Transverse colon (tissue), 4 donors: ENCODE measurements around the gene LMO1. TPM values are rescaled to one million over a fixed set of nuclear protein-coding genes. Genes with fewer than 3 reads are reported as not detected.

Experiments
- DNase-seq: peaks from one replicate; pipeline ENCODE4 v3.0.0-alpha.2; 2019
- H3K27ac ChIP-seq, 4 donors: fragments of 200-600 bp; sonication (generic); 2 replicates each; pipeline ENCODE4 v1.5.1; 2016 to 2018; ENCODE audit warnings: inconsistent platforms in 4 of 4
- H3K27me3 ChIP-seq: fragments of 200-600 bp; sonication (generic); 2 replicates; pipeline ENCODE4 v1.5.1; 2017; ENCODE audit warnings: inconsistent platforms
- H3K36me3 ChIP-seq, 4 donors: fragments of 200-600 bp; sonication (generic); 2 replicates each; pipeline ENCODE4 v1.5.1; 2017 to 2019; ENCODE audit warnings: inconsistent platforms in 4 of 4
- H3K4me1 ChIP-seq, 4 donors: fragments of 200-600 bp; sonication (generic); 2 replicates each; pipeline ENCODE4 v1.5.1; 2017 to 2020; ENCODE audit warnings: inconsistent platforms in 4 of 4
- H3K4me3 ChIP-seq, 4 donors: fragments of 200-600 bp; sonication (generic); 1 replicate in 1 of 4; 2 replicates in 3 of 4; pipeline versions ENCODE4 v1.5.1 to v1.6.1; 2017 to 2019; ENCODE audit warnings: inconsistent platforms in 4 of 4
- H3K9me3 ChIP-seq, 2 donors: fragments of 200-600 bp; sonication (generic); 2 replicates each; pipeline ENCODE4 v1.5.1; 2017 to 2019; ENCODE audit warnings: inconsistent platforms in 2 of 2
- CTCF ChIP-seq, 5 experiments: fragments of 200-600 bp in 3 of 5; fragments of 450-650 bp in 2 of 5; sonication (generic) in 3 of 5; IDR thresholded peaks; 1 replicate in 2 of 5; 2 replicates in 3 of 5; pipeline ENCODE4 v1.5.1; 2016 to 2017; ENCODE audit warnings: antibody characterized with exemption in 5 of 5, inconsistent platforms in 3 of 5, mild to moderate bottlenecking in 2 of 5, moderate library complexity in 1 of 5
- EP300 ChIP-seq: sonication (generic); formaldehyde crosslinking; IDR thresholded peaks from one replicate; pipeline ENCODE4 v1.6.1; 2017; ENCODE audit warnings: antibody characterized with exemption, low read depth
- POLR2A ChIP-seq: fragments of 450-650 bp; IDR thresholded peaks from one replicate; pipeline ENCODE4 v1.6.1; 2016; ENCODE audit warnings: antibody characterized with exemption, mild to moderate bottlenecking, moderate library complexity
- POLR2AphosphoS5 ChIP-seq, 3 donors: sonication (generic); formaldehyde crosslinking; IDR thresholded peaks; one replicate each; pipeline ENCODE4 v1.6.1; 2016; ENCODE audit warnings: antibody characterized with exemption in 3 of 3
- WGBS, 2 donors: methylation state at CpG; one replicate each; pipeline ENCODE4 v1.1.5; 2018; ENCODE audit warnings: low coverage in 1 of 2; 5-methylcytosine and 5-hydroxymethylcytosine counted together
- in situ Hi-C, 4 donors: fragments of 200-750 bp; cut with MboI; loops; one replicate each; pipeline versions ENCODE4 v1.15.0 to v1.15.1; 2017; ENCODE audit warnings: low sequenced_read_pairs in 3 of 4, low pct_ligation_motif_present in 1 of 4, low pct_unique_long_range_greater_than_20kb in 1 of 4
- intact Hi-C: fragments of 100-400 bp; cut with DNase I; formaldehyde crosslinking; loops from one replicate; pipeline ENCODE4 v1.15.1; 2023; ENCODE audit warnings: low total_unique reads
- total RNA-seq, 4 donors: library from RNA; depleted of rRNA; stranded (reverse); fragments of >200 nt; gene quantifications; one replicate each; pipeline ENCODE4 v1.1.0, GENCODE V29; 2016

The LMO1 gene
- total RNA-seq, 4 donors from 2014 or later = not detected

DNA sequence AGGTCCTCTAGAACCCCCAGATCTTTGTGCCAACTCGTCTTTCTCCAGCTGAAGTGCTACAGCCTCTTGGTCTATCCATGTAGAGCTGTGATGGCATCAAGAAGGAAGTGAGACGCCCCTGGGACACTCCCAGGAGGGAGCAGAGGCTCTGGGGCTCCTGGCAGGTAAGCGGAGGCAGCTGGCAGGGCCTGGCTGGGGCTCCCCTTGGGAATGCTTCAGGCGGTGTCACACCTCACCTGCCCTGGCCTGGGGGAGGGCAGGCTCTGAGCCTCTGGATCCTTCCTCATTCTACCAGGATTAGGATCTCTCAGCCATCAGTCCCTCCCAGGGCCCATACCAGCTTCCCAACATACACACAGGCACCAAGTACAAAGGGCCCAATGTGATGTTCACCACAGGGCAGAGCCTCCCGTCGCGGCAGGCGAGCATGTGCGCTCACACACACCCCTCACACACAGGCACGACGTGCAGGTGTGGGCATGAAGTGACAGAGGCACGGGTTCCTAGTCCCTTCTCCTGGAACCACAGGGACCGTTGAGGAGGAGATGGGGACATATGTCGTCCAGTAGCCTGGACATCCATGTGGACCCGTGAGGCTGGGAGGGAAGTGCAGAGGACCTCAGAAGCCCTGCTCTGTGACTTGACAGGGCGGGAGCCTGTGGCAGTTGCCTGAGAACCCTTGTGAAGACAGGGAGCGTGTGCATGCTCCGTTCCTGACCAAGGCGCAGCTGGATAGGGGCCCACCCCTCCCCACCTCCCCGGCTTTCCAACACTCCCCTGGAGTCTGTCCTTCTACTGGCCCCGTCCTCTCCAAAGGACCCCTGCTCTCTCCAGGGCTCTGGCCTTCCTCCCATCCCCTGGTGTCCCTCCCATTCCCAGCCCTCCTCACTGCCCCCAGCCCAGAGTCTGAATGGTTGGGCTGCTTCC lies 32.5 kb downstream of the LMO1 start:
- TF ChIP-seq POLR2A (no peak), EP300 (no peak), POLR2AphosphoS5 (IDR thresholded peaks at IDR 0.05) (no peak), CTCF (IDR thresholded peaks at IDR 0.05) (no peak)
- Histone ChIP-seq H3K27me3 (no peaks in the 10 kb centered on the region), H3K9me3 (no peaks in the 10 kb centered on the region), H3K4me3 (no peak overlapping the region), H3K4me1 (peaks cover 0 to 8% (median 2%) of the 10 kb centered on the region in 4 donors), H3K36me3 (no peaks in the 10 kb centered on the region), H3K27ac (no peak overlapping the region)
- 88 to 89% methylated on average over 3 to 18 of the region's 21 CpGs for WGBS, 2 donors
- DNase-seq = no peak
- intact Hi-C loops = no loop called here
- in situ Hi-C loops = loop anchor here in 1 of 4 donors (10.0 kb wide), 1 partner anchor 334 kb away; no protein-coding TSS in a partner anchor

- Histone ChIP-seq H3K4me1 (peaks cover 0 to 13% (median 4%) of the 10 kb centered on the region in 4 donors), H3K36me3 (no peaks in the 10 kb centered on the region), H3K9me3 (no peaks in the 10 kb centered on the region), H3K27ac (no peak overlapping the region), H3K4me3 (no peak overlapping the region), H3K27me3 (no peaks in the 10 kb centered on the region)
- TF ChIP-seq POLR2A (no peak), POLR2AphosphoS5 (IDR thresholded peaks at IDR 0.05) (no peak), EP300 (no peak), CTCF (IDR thresholded peaks at IDR 0.05) (no peak)
- in situ Hi-C loops = loop anchor here in 1 of 4 donors (10.0 kb wide), 1 partner anchor 334 kb away; no protein-coding TSS in a partner anchor
- WGBS, 2 donors = 79 to 91% methylated on average over 5 to 22 of the region's 22 CpGs
- DNase-seq = no peak
- intact Hi-C loops = no loop called here
These were observed 33.4 kb downstream of the LMO1 start for GRCh38 chr11:8230178-8230859.

DNA sequence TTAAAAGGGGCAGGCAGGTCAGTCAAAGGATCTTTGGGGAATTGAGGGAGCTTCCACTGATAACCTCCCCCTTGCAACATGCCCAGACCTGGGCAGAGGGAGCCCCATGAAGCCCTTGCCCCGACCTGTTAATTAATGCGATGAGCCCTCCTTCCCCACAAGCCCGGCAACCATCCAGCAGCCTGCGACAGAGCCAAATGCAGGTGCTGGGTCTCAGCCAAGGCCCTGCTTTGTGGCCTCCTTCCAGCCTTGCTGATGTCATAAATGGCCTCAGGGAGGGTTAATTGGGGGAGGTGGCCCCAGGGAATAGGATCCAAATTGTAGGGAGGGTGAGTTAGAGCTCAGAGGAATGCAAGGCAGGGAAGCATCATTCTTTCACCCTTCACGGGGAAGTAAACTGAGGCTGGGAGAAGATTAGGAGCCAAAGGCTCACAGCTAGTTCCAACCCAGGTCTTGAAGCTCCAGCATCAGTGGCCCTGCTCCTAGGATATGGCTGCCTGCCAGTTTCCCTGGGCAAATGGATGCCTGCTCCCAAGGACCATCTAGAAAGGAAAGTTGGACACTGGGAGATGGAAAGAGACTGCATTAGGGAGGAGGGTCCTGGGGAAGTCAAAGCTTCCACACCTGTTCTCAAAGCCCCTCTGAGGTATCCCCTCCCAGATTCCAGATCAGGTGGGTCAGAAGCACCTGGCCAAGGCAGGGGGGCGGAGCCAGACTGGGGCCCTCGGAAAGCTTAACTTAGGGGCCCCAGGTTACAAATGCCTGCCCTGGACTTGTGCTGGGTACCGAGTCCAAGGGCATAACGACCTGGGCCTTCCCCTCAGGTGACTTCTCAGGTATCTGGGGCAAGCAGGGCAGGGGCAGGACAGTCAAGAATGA lies 34.1 kb downstream of the LMO1 start:
- Histone ChIP-seq H3K36me3 (no peaks in the 10 kb centered on the region), H3K4me1 (peaks cover 0 to 17% (median 9%) of the 10 kb centered on the region in 4 donors), H3K27me3 (no peaks in the 10 kb centered on the region), H3K4me3 (no peak overlapping the region), H3K9me3 (no peaks in the 10 kb centered on the region), H3K27ac (no peak overlapping the region)
- no peak for TF ChIP-seq EP300
- TF ChIP-seq POLR2A = no peak
- TF ChIP-seq CTCF (IDR thresholded peaks at IDR 0.05) = no peak
- no peak for TF ChIP-seq POLR2AphosphoS5 (IDR thresholded peaks at IDR 0.05)
- DNase-seq = peak; percentile 68
- intact Hi-C loops (no loop called here), in situ Hi-C loops (loop anchor here (10.0 kb wide), 1 partner anchor 335 kb away; no protein-coding TSS in a partner anchor)
- 52 to 60% methylated on average over 2 to 9 of the region's 9 CpGs for WGBS, 2 donors
